ENCODE data around the gene TRAM2.

DNA sequence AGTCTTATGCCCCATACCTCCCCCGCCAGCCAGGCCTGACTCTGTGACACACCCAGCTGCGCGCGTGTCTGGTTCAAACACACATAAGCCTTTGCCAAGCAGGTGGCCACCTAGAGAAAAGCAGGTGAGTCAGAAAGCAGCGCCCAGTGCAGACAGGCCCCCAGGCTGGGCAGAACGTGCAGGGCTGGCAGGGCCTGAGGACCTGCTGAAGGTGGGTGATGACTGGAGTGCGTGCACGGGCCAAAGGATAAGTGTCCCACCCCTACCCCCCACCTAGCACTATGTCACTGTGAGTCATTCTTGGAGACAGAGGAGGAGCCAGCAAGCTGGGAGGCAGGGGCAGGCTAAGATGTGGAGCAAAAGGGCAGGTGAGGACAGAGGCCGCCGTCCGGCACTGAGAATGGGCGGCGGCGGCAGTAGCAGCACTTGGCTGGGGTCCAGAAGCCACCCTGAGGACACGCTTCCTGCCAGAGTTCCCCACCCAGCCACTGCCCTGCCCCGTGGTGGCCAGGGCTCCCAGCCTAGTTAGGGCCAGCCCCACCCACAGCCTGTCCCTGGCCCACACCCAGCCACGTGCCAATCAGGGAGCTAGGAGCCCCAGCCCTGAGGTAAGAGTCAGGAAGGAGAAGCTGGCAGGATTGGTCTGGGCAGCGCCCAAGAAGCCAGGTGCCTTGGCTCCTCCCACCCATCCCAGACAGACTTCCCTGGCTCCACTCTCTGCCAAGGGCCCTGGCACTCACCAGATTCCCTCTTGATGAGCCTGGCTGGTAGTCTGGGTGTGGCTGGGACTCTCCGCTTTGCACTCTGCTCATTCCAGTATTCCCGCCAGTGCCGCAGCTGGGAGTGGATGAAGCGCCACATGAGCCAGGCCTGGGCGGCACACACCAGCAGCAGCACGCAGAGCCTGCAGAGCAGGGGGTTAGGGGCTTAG lies 72.7 kb downstream of the TRAM2 start:
- TF ChIP-seq, protein P1, sequence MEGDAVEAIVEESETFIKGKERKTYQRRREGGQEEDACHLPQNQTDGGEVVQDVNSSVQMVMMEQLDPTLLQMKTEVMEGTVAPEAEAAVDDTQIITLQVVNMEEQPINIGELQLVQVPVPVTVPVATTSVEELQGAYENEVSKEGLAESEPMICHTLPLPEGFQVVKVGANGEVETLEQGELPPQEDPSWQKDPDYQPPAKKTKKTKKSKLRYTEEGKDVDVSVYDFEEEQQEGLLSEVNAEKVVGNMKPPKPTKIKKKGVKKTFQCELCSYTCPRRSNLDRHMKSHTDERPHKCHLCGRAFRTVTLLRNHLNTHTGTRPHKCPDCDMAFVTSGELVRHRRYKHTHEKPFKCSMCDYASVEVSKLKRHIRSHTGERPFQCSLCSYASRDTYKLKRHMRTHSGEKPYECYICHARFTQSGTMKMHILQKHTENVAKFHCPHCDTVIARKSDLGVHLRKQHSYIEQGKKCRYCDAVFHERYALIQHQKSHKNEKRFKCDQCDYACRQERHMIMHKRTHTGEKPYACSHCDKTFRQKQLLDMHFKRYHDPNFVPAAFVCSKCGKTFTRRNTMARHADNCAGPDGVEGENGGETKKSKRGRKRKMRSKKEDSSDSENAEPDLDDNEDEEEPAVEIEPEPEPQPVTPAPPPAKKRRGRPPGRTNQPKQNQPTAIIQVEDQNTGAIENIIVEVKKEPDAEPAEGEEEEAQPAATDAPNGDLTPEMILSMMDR (IDR thresholded peaks at IDR 0.05) = no peak
- TF ChIP-seq POLR2A (IDR thresholded peaks at IDR 0.05) (peak in 1 of 4 donors; percentile 32), EP300 (IDR thresholded peaks at IDR 0.05) (peak in 2 of 4 donors; percentile 67 to 71)
